ENCODE data around the gene ZNF414. TPM values are rescaled to one million over a fixed set of nuclear protein-coding genes. Genes with fewer than 3 reads are reported as not detected.

The ZNF414 gene
- total RNA-seq, 2 donors from 2014 or later = 22.6 to 23.7 TPM

GRCh38 chr19:8539621-8540149, 25.7 kb upstream of the ZNF414 start:
- H3K4me3 Mint-ChIP-seq = no peak overlapping the region
- Histone ChIP-seq H3K9ac (ENCODE audit: extremely low read depth, low read length, poor library complexity, severe bottlenecking) (no peak overlapping the region), H3K9me3 (ENCODE audit: control insufficient read depth, low read length) (no peaks in the 10 kb centered on the region), H3K4me3 (ENCODE audit: low read length) (no peak overlapping the region), H3K27me3 (ENCODE audit: control insufficient read depth, insufficient read depth, low read length, poor library complexity, severe bottlenecking) (no peaks in the 10 kb centered on the region), H3K4me1 (ENCODE audit: control insufficient read depth, insufficient read depth, low read length) (no peaks in the 10 kb centered on the region), H3K36me3 (ENCODE audit: control insufficient read depth, insufficient read depth, low read length) (peaks cover 4% of the 10 kb centered on the region), H3K27ac (ENCODE audit: low read depth, low read length) (no peak overlapping the region)
- no peak for TF ChIP-seq CTCF (conservative IDR thresholded peaks at IDR 0.05)
- WGBS, 2 experiments (ENCODE audit: insufficient coverage in 1 of 2, insufficient read length in 1 of 2) = 96 to 100% methylated on average over 2 to 12 of the region's 12 CpGs
- no peak overlapping the region for H3K27ac Mint-ChIP-seq
- no peaks in the 10 kb centered on the region for H3K9me3 Mint-ChIP-seq
- no peaks in the 10 kb centered on the region for H3K4me1 Mint-ChIP-seq
- H3K27me3 Mint-ChIP-seq (ENCODE audit: insufficient read depth) = peaks cover 3% of the 10 kb centered on the region
- no peak for DNase-seq
- H3K36me3 Mint-ChIP-seq (ENCODE audit: low read depth) = peaks cover 3% of the 10 kb centered on the region

GRCh38 chr19:8537099-8537498, 23.1 kb upstream of the ZNF414 start:
- Mint-ChIP-seq H3K27me3 (ENCODE audit: insufficient read depth) (peaks cover 3% of the 10 kb centered on the region), H3K27ac (no peak overlapping the region), H3K4me1 (no peaks in the 10 kb centered on the region), H3K4me3 (no peak overlapping the region), H3K36me3 (ENCODE audit: low read depth) (no peaks in the 10 kb centered on the region), H3K9me3 (no peaks in the 10 kb centered on the region)
- Histone ChIP-seq H3K9ac (ENCODE audit: extremely low read depth, low read length, poor library complexity, severe bottlenecking) (no peak overlapping the region), H3K4me3 (ENCODE audit: low read length) (no peak overlapping the region), H3K27me3 (ENCODE audit: control insufficient read depth, insufficient read depth, low read length, poor library complexity, severe bottlenecking) (no peaks in the 10 kb centered on the region), H3K36me3 (ENCODE audit: control insufficient read depth, insufficient read depth, low read length) (peaks cover 4% of the 10 kb centered on the region), H3K9me3 (ENCODE audit: control insufficient read depth, low read length) (no peaks in the 10 kb centered on the region), H3K27ac (ENCODE audit: low read depth, low read length) (no peak overlapping the region), H3K4me1 (ENCODE audit: control insufficient read depth, insufficient read depth, low read length) (no peaks in the 10 kb centered on the region)
- no peak for DNase-seq
- TF ChIP-seq CTCF (conservative IDR thresholded peaks at IDR 0.05) = no peak
- WGBS, 2 experiments (ENCODE audit: insufficient coverage in 1 of 2, insufficient read length in 1 of 2) = 94 to 100% methylated on average over 1 to 3 of the region's 3 CpGs

GRCh38 chr19:8536282-8536681, 22.3 kb upstream of the ZNF414 start:
- no peaks in the 10 kb centered on the region for H3K9me3 ChIP-seq (ENCODE audit: control insufficient read depth, low read length)
- H3K9me3 Mint-ChIP-seq = no peaks in the 10 kb centered on the region
- H3K36me3 Mint-ChIP-seq (ENCODE audit: low read depth) = peaks cover 2% of the 10 kb centered on the region
- no peaks in the 10 kb centered on the region for H3K4me1 Mint-ChIP-seq
- H3K36me3 ChIP-seq (ENCODE audit: control insufficient read depth, insufficient read depth, low read length) = peaks cover 4% of the 10 kb centered on the region
- H3K27ac Mint-ChIP-seq = no peak overlapping the region
- H3K9ac ChIP-seq (ENCODE audit: extremely low read depth, low read length, poor library complexity, severe bottlenecking) = no peak overlapping the region
- no peak overlapping the region for H3K4me3 ChIP-seq (ENCODE audit: low read length)
- no peak for TF ChIP-seq CTCF (conservative IDR thresholded peaks at IDR 0.05)
- no peaks in the 10 kb centered on the region for H3K27me3 ChIP-seq (ENCODE audit: control insufficient read depth, insufficient read depth, low read length, poor library complexity, severe bottlenecking)
- DNase-seq = no peak
- no peak overlapping the region for H3K4me3 Mint-ChIP-seq
- H3K4me1 ChIP-seq (ENCODE audit: control insufficient read depth, insufficient read depth, low read length) = no peaks in the 10 kb centered on the region
- WGBS, 2 experiments (ENCODE audit: insufficient coverage in 1 of 2, insufficient read length in 1 of 2) = 93 to 100% methylated on average over 4 to 18 of the region's 22 CpGs
- H3K27me3 Mint-ChIP-seq (ENCODE audit: insufficient read depth) = peaks cover 5% of the 10 kb centered on the region
- H3K27ac ChIP-seq (ENCODE audit: low read depth, low read length) = no peak overlapping the region
